ENCODE results near the gene THRA. TPM values are rescaled to one million over a fixed set of nuclear protein-coding genes. Genes with fewer than 3 reads are reported as not detected.

THRA gene
- total and polyA plus RNA-seq, 5 donors from 2014 or later, result 10.7 to 29.4 (median 15.2) TPM

DNA sequence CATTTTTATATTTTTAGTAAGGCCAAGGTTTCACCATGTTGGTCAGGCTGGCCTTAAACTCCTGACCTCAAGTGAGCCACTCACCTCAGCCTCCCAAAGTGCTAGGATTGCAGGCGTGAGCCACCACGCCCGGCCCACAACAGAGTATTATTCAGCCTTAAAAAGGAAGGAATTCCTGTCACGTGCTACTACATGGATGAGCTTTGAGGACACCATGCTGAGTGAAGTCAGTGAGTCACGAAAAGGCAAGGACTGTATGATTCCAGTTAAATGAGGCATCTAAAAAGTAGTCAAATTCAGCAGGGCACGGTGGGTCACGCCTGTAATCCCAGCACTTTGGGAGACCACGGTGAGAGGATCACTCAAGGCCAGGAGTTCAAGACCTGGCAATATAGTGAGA is 37.9 kb upstream of the THRA start:
- Histone ChIP-seq H3K27ac (ENCODE audit: insufficient read depth, low read length, poor library complexity, severe bottlenecking) (no peak overlapping the region), H3K9me3 (ENCODE audit: control insufficient read depth in 2 of 2, low read length in 2 of 2) (no peaks in the 10 kb centered on the region), H3K27me3 (ENCODE audit: control insufficient read depth, insufficient read depth, low read length) (no peaks in the 10 kb centered on the region), H3K36me3 (ENCODE audit: control insufficient read depth, insufficient read depth, low read length) (peaks cover 65% of the 10 kb centered on the region), H3K4me1 (ENCODE audit: control insufficient read depth, insufficient read depth, low read length, poor library complexity, severe bottlenecking) (peaks cover 13% of the 10 kb centered on the region), H3K4me3 (ENCODE audit: low read depth, low read length) (no peak overlapping the region)
- no peaks in the 10 kb centered on the region for H3K9me3 Mint-ChIP-seq
- DNase-seq, result no peak
- H3K36me3 Mint-ChIP-seq, result peaks cover 34% of the 10 kb centered on the region
- no peaks in the 10 kb centered on the region for H3K27me3 Mint-ChIP-seq
- H3K4me3 Mint-ChIP-seq, result no peak overlapping the region
- H3K27ac Mint-ChIP-seq, result no peak overlapping the region
- no peak for ATAC-seq (ENCODE audit: low read depth in 2 of 2)
- peaks cover 5 to 22% (median 14%) of the 10 kb centered on the region in 4 donors for H3K4me1 Mint-ChIP-seq

- no peak for DNase-seq
- Histone ChIP-seq H3K4me1 (ENCODE audit: control insufficient read depth, insufficient read depth, low read length, poor library complexity, severe bottlenecking) (peaks cover 13% of the 10 kb centered on the region), H3K27me3 (ENCODE audit: control insufficient read depth, insufficient read depth, low read length) (no peaks in the 10 kb centered on the region), H3K9me3 (ENCODE audit: control insufficient read depth in 2 of 2, low read length in 2 of 2) (no peaks in the 10 kb centered on the region), H3K4me3 (ENCODE audit: low read depth, low read length) (no peak overlapping the region), H3K36me3 (ENCODE audit: control insufficient read depth, insufficient read depth, low read length) (peaks cover 59% of the 10 kb centered on the region), H3K27ac (ENCODE audit: insufficient read depth, low read length, poor library complexity, severe bottlenecking) (no peak overlapping the region)
- Mint-ChIP-seq H3K27ac (peak overlapping the region in 1 of 3 donors; percentile 33), H3K9me3 (no peaks in the 10 kb centered on the region), H3K4me3 (peak overlapping the region in 1 of 4 donors; percentile 2), H3K36me3 (peaks cover 34% of the 10 kb centered on the region), H3K27me3 (no peaks in the 10 kb centered on the region), H3K4me1 (peaks cover 5 to 22% (median 14%) of the 10 kb centered on the region in 4 donors)
- ATAC-seq (ENCODE audit: low read depth in 2 of 2), result no peak
Measured at GRCh38 chr17:40025559-40025958, 37.2 kb upstream of the THRA start.

GRCh38 chr17:40025991-40026815 is 36.6 kb upstream of the THRA start:
- Mint-ChIP-seq H3K36me3 (peaks cover 34% of the 10 kb centered on the region), H3K27ac (peak overlapping the region in 1 of 3 donors; percentile 33), H3K4me1 (peaks cover 5 to 22% (median 14%) of the 10 kb centered on the region in 4 donors), H3K9me3 (no peaks in the 10 kb centered on the region), H3K4me3 (peak overlapping the region in 2 of 4 donors; percentile 2 to 29), H3K27me3 (no peaks in the 10 kb centered on the region)
- no peaks in the 10 kb centered on the region for H3K27me3 ChIP-seq (ENCODE audit: control insufficient read depth, insufficient read depth, low read length)
- no peak overlapping the region for H3K27ac ChIP-seq (ENCODE audit: insufficient read depth, low read length, poor library complexity, severe bottlenecking)
- no peak overlapping the region for H3K4me3 ChIP-seq (ENCODE audit: low read depth, low read length)
- peaks cover 13% of the 10 kb centered on the region for H3K4me1 ChIP-seq (ENCODE audit: control insufficient read depth, insufficient read depth, low read length, poor library complexity, severe bottlenecking)
- ATAC-seq (ENCODE audit: low read depth in 2 of 2) (peak; percentile 35 to 45), DNase-seq (peak in 2 of 3 donors; percentile 21 to 62)
- peaks cover 61% of the 10 kb centered on the region for H3K36me3 ChIP-seq (ENCODE audit: control insufficient read depth, insufficient read depth, low read length)
- H3K9me3 ChIP-seq (ENCODE audit: control insufficient read depth in 2 of 2, low read length in 2 of 2), result no peaks in the 10 kb centered on the region

DNA sequence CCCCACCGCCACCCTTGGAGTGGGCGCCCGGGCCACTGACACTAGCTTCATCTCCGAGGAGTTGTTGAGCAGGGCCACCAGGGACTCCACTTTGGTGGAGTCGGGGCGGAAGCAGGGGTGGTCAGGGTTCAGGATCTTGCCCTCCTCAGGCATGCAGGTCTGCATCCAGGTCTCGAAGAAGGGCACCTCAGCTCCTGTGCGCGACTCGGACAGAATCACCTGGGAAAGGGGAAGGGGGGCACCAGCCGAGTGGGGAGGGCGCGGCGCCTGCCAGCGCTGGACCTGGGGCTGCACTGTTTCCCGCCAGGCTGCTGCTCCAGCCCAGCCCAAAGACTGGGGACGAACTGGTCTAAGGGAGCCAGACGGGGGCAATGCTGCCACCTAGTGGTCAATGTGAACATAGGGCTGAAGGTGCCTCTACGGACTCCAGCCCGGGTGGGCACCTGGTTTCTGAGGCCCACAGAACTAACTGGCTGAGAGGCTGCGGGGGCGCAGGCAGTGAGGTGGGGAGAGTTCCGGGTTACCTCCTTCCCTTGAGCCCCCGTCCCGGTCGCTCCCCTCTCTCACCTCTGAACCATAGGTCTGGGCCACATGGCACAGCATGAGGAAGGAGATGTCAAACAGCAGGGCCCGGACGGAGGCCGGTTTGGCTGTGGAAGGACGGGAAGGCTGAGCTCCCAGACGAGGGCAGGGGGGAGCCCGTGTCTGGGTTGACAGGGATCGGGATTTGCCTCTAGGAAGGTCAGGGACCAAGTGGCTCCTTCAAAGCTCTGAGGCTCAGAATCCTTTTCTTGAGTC is 35.8 kb upstream of the THRA start:
- Mint-ChIP-seq H3K36me3 (peaks cover 34% of the 10 kb centered on the region), H3K27ac (peak overlapping the region in 2 of 3 donors; percentile 36 to 44), H3K4me1 (peaks cover 5 to 22% (median 14%) of the 10 kb centered on the region in 4 donors), H3K9me3 (no peaks in the 10 kb centered on the region), H3K4me3 (no peak overlapping the region), H3K27me3 (no peaks in the 10 kb centered on the region)
- Histone ChIP-seq H3K4me1 (ENCODE audit: control insufficient read depth, insufficient read depth, low read length, poor library complexity, severe bottlenecking) (peaks cover 13% of the 10 kb centered on the region), H3K4me3 (ENCODE audit: low read depth, low read length) (no peak overlapping the region), H3K27ac (ENCODE audit: insufficient read depth, low read length, poor library complexity, severe bottlenecking) (no peak overlapping the region), H3K36me3 (ENCODE audit: control insufficient read depth, insufficient read depth, low read length) (peaks cover 61% of the 10 kb centered on the region), H3K9me3 (ENCODE audit: control insufficient read depth in 2 of 2, low read length in 2 of 2) (no peaks in the 10 kb centered on the region), H3K27me3 (ENCODE audit: control insufficient read depth, insufficient read depth, low read length) (no peaks in the 10 kb centered on the region)
- DNase-seq (peak; percentile 63 to 78 (median 70)), ATAC-seq (ENCODE audit: low read depth in 2 of 2) (peak; percentile 72 to 76)

DNA sequence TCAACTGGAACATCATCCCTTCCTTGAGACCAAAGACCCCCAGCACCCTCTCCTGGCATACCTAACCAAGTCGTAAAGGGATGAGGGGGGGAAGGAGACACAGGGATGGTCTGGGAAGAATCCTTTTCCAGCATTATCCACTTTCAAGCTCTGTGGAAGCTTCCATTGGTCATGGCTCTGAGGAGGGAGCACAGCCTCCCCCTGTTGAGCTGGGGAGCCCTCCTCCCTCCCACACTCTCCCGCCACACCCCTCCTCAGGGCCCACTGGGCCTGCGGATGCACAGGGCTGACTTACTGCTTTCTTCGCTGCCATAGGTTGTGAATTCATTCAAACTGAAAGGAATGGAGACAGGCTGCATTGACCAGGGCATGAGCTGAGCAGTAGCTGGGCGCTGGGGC is 35.2 kb upstream of the THRA start:
- Mint-ChIP-seq H3K27ac (no peak overlapping the region), H3K36me3 (peaks cover 38% of the 10 kb centered on the region)
- H3K36me3 ChIP-seq (ENCODE audit: control insufficient read depth, insufficient read depth, low read length), result peaks cover 60% of the 10 kb centered on the region

DNA sequence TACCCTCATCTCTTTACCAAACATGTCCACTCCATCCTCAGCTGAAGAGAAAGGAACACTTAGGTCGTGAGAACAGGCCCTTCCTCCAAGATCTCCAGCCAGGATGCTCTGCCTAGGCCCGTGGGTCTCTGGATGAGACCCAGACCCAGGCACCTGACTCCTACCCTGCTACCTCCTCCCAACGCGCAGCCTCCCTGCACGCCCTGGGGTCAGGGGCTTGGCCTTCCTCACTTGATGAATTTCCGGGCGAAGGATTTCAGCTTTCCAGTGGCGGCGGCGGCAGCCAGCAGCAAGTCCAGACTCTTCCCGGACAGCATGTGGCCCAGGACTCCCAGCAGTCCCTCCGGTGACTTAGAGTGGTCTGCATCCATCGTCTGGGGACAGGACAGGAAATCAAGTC is 34.2 kb upstream of the THRA start:
- Mint-ChIP-seq H3K4me1 (peaks cover 5 to 22% (median 14%) of the 10 kb centered on the region in 4 donors), H3K36me3 (peaks cover 38% of the 10 kb centered on the region), H3K27ac (peak overlapping the region in 2 of 3 donors; percentile 9 to 26)

More for the DNA sequence above, 35.2 kb upstream of the THRA start:
- no peak for ATAC-seq (ENCODE audit: low read depth in 2 of 2)
- Mint-ChIP-seq H3K4me1 (peaks cover 5 to 22% (median 14%) of the 10 kb centered on the region in 4 donors), H3K27me3 (no peaks in the 10 kb centered on the region), H3K9me3 (no peaks in the 10 kb centered on the region), H3K4me3 (no peak overlapping the region)
- Histone ChIP-seq H3K9me3 (ENCODE audit: control insufficient read depth in 2 of 2, low read length in 2 of 2) (no peaks in the 10 kb centered on the region), H3K4me3 (ENCODE audit: low read depth, low read length) (no peak overlapping the region), H3K27ac (ENCODE audit: insufficient read depth, low read length, poor library complexity, severe bottlenecking) (no peak overlapping the region), H3K27me3 (ENCODE audit: control insufficient read depth, insufficient read depth, low read length) (no peaks in the 10 kb centered on the region), H3K4me1 (ENCODE audit: control insufficient read depth, insufficient read depth, low read length, poor library complexity, severe bottlenecking) (peaks cover 13% of the 10 kb centered on the region)
- no peak for DNase-seq

GRCh38 chr17:40031706-40032105 is 31.1 kb upstream of the THRA start:
- no peaks in the 10 kb centered on the region for H3K9me3 Mint-ChIP-seq
- no peak overlapping the region for H3K27ac Mint-ChIP-seq

More for the DNA sequence above, 34.2 kb upstream of the THRA start:
- Histone ChIP-seq H3K36me3 (ENCODE audit: control insufficient read depth, insufficient read depth, low read length) (peaks cover 63% of the 10 kb centered on the region), H3K9me3 (ENCODE audit: control insufficient read depth in 2 of 2, low read length in 2 of 2) (no peaks in the 10 kb centered on the region), H3K4me3 (ENCODE audit: low read depth, low read length) (no peak overlapping the region), H3K27ac (ENCODE audit: insufficient read depth, low read length, poor library complexity, severe bottlenecking) (no peak overlapping the region), H3K27me3 (ENCODE audit: control insufficient read depth, insufficient read depth, low read length) (no peaks in the 10 kb centered on the region), H3K4me1 (ENCODE audit: control insufficient read depth, insufficient read depth, low read length, poor library complexity, severe bottlenecking) (peaks cover 13% of the 10 kb centered on the region)
- ATAC-seq (ENCODE audit: low read depth in 2 of 2) (no peak), DNase-seq (no peak)
- no peaks in the 10 kb centered on the region for H3K27me3 Mint-ChIP-seq
- no peaks in the 10 kb centered on the region for H3K9me3 Mint-ChIP-seq
- no peak overlapping the region for H3K4me3 Mint-ChIP-seq

More at GRCh38 chr17:40031706-40032105, 31.1 kb upstream of the THRA start:
- Histone ChIP-seq H3K27ac (ENCODE audit: insufficient read depth, low read length, poor library complexity, severe bottlenecking) (no peak overlapping the region), H3K36me3 (ENCODE audit: control insufficient read depth, insufficient read depth, low read length) (peaks cover 65% of the 10 kb centered on the region), H3K4me3 (ENCODE audit: low read depth, low read length) (no peak overlapping the region), H3K27me3 (ENCODE audit: control insufficient read depth, insufficient read depth, low read length) (no peaks in the 10 kb centered on the region), H3K4me1 (ENCODE audit: control insufficient read depth, insufficient read depth, low read length, poor library complexity, severe bottlenecking) (peaks cover 5% of the 10 kb centered on the region), H3K9me3 (ENCODE audit: control insufficient read depth in 2 of 2, low read length in 2 of 2) (no peaks in the 10 kb centered on the region)
- ATAC-seq (ENCODE audit: low read depth in 2 of 2) (no peak), DNase-seq (no peak)
- H3K36me3 Mint-ChIP-seq, result peaks cover 29% of the 10 kb centered on the region
- H3K27me3 Mint-ChIP-seq, result no peaks in the 10 kb centered on the region
- no peak overlapping the region for H3K4me3 Mint-ChIP-seq
- H3K4me1 Mint-ChIP-seq, result peaks cover 5 to 9% (median 6%) of the 10 kb centered on the region in 4 donors

Data from CD4-positive, CD25-positive, alpha-beta regulatory T cell (primary cell).